ENCODE results near the gene IQSEC3. TPM values are rescaled to one million over a fixed set of nuclear protein-coding genes. Genes with fewer than 3 reads are reported as not detected.
"Not testable (repeated sequence)": the region's sequence is repeated elsewhere in the genome, so short reads cannot be mapped to it uniquely, and the experiment has no call there.

IQSEC3 gene
- total RNA-seq, 1 experiment from 2014 or later: not detected

DNA sequence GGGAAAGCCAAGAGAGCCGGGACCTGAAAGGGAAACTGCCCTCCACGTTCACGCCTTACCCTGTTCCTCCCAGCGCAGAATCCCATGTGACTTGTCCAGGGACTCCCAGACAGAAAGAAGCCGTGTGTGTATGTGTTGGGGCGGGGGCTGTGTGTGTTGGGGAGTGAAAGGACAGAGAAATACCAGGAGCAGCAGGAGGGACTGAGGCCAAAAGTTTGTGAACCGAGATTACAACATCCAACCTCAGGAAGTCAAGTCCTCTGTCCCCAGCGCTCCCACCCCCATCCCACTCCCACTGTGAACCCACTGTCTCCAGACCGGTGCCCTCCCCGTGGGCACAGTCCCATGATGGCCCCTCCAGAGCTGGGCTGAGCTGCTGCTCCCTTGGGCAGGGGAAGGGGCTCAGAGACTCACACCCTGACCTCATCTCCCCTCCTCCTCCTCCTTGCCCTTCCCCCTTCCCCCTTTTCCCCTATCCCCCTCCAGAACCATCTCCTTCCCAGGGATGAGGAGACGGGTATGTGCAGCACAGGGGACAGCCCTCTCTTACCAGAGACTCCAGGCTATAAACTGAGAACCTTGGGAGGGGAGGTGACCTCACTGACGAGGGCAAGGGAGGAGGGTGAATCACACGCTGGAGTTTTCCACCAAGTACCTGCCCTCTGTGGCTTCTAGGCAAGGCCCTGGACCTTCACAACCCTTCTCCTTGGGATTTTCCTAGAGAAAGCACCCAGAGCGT is 147.6 kb downstream of the IQSEC3 start, which contains the start of gene SLC6A12:
Gene SLC6A12 (minus strand): TSS at position 155 of the 739 bp plus-strand sequence. CDS start 4,171 bp downstream, outside the sequence.
- ChIA-PET POLR2A (no interaction called here), CTCF (no interaction called here)
- TF ChIP-seq POLR2AphosphoS5 (IDR thresholded peaks at IDR 0.05; ENCODE audit: low read depth, low read length) (no peak), TCF7L2 (IDR thresholded peaks at IDR 0.05; ENCODE audit: low read depth, low read length) (no peak), SIN3A (IDR thresholded peaks at IDR 0.05; ENCODE audit: borderline replicate concordance, insufficient read depth, low read depth, low read length) (no peak)
- TF ChIP-seq, protein P1, sequence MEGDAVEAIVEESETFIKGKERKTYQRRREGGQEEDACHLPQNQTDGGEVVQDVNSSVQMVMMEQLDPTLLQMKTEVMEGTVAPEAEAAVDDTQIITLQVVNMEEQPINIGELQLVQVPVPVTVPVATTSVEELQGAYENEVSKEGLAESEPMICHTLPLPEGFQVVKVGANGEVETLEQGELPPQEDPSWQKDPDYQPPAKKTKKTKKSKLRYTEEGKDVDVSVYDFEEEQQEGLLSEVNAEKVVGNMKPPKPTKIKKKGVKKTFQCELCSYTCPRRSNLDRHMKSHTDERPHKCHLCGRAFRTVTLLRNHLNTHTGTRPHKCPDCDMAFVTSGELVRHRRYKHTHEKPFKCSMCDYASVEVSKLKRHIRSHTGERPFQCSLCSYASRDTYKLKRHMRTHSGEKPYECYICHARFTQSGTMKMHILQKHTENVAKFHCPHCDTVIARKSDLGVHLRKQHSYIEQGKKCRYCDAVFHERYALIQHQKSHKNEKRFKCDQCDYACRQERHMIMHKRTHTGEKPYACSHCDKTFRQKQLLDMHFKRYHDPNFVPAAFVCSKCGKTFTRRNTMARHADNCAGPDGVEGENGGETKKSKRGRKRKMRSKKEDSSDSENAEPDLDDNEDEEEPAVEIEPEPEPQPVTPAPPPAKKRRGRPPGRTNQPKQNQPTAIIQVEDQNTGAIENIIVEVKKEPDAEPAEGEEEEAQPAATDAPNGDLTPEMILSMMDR (IDR thresholded peaks at IDR 0.05): no peak
- TF ChIP-seq, protein P2, sequence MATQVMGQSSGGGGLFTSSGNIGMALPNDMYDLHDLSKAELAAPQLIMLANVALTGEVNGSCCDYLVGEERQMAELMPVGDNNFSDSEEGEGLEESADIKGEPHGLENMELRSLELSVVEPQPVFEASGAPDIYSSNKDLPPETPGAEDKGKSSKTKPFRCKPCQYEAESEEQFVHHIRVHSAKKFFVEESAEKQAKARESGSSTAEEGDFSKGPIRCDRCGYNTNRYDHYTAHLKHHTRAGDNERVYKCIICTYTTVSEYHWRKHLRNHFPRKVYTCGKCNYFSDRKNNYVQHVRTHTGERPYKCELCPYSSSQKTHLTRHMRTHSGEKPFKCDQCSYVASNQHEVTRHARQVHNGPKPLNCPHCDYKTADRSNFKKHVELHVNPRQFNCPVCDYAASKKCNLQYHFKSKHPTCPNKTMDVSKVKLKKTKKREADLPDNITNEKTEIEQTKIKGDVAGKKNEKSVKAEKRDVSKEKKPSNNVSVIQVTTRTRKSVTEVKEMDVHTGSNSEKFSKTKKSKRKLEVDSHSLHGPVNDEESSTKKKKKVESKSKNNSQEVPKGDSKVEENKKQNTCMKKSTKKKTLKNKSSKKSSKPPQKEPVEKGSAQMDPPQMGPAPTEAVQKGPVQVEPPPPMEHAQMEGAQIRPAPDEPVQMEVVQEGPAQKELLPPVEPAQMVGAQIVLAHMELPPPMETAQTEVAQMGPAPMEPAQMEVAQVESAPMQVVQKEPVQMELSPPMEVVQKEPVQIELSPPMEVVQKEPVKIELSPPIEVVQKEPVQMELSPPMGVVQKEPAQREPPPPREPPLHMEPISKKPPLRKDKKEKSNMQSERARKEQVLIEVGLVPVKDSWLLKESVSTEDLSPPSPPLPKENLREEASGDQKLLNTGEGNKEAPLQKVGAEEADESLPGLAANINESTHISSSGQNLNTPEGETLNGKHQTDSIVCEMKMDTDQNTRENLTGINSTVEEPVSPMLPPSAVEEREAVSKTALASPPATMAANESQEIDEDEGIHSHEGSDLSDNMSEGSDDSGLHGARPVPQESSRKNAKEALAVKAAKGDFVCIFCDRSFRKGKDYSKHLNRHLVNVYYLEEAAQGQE (IDR thresholded peaks at IDR 0.05; ENCODE audit: insufficient read depth in 1 of 2, low read depth in 2 of 2, low read length in 1 of 2): no peak
- Histone ChIP-seq H3K27ac (ENCODE audit: low read length) (no peak within 1 kb of the TSS), H3K4me1 (ENCODE audit: control insufficient read depth, insufficient read depth, low read length) (peaks cover 7% of the 10 kb centered on the region), H3K36me3 (ENCODE audit: control insufficient read depth, insufficient read depth, low read length) (no peaks in the 10 kb centered on the region), H3K9me3 (ENCODE audit: control insufficient read depth, insufficient read depth, low read depth, low read length) (no peaks in the 10 kb centered on the region), H3K4me3 (ENCODE audit: low read depth in 2 of 2, low read length in 2 of 2) (no peak within 1 kb of the TSS), H3K27me3 (ENCODE audit: control insufficient read depth, insufficient read depth, low read length) (no peaks in the 10 kb centered on the region)
- BruUV-seq (replicated peaks): no TSS peak
- DNase-seq (ENCODE audit: low read depth, low spot score) (no peak), ATAC-seq (no peak)
- in situ Hi-C loops (cut with HindIII; ENCODE audit: low pct_unique_long_range_greater_than_20kb, low sequenced_read_pairs): no loop called here
- intact Hi-C loops (cut with micrococcal nuclease; ENCODE audit: unreplicated experiment): no loop called here

DNA sequence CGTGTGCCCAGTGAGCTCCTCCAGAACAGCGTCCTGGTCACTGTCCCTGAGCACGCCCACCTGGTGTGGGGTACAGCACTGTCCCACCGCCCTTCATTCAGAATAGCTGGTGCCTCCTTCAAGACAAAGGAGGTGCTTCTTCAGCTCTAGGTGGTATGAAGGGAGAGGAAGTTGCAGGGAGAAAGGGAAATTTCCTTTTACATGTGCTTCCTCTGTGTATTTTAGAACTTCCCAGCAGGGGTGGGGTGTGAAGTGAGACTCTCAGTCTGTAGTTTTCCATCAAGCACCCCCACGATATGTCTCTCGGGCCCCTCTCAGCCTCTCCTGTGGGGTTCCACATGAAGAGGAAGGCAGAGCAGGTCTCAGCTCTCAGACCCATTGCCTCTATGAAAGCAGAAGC is 148.5 kb downstream of the IQSEC3 start:
- no peaks in the 10 kb centered on the region for H3K36me3 ChIP-seq (ENCODE audit: control insufficient read depth, insufficient read depth, low read length)
- ChIA-PET POLR2A (no interaction called here), CTCF (no interaction called here)
- H3K27me3 ChIP-seq (ENCODE audit: control insufficient read depth, insufficient read depth, low read length): no peaks in the 10 kb centered on the region
- peaks cover 7% of the 10 kb centered on the region for H3K4me1 ChIP-seq (ENCODE audit: control insufficient read depth, insufficient read depth, low read length)
- TF ChIP-seq, protein P1 (IDR thresholded peaks at IDR 0.05): no peak
- TF ChIP-seq POLR2AphosphoS5 (IDR thresholded peaks at IDR 0.05; ENCODE audit: low read depth, low read length) (no peak), SIN3A (IDR thresholded peaks at IDR 0.05; ENCODE audit: borderline replicate concordance, insufficient read depth, low read depth, low read length) (no peak), TCF7L2 (IDR thresholded peaks at IDR 0.05; ENCODE audit: low read depth, low read length) (no peak)
- TF ChIP-seq, protein P2 (IDR thresholded peaks at IDR 0.05; ENCODE audit: insufficient read depth in 1 of 2, low read depth in 2 of 2, low read length in 1 of 2): no peak
- intact Hi-C loops (cut with micrococcal nuclease; ENCODE audit: unreplicated experiment) (no loop called here), in situ Hi-C loops (cut with HindIII; ENCODE audit: low pct_unique_long_range_greater_than_20kb, low sequenced_read_pairs) (no loop called here)
- no peak overlapping the region for H3K27ac ChIP-seq (ENCODE audit: low read length)
- DNase-seq (ENCODE audit: low read depth, low spot score) (no peak), ATAC-seq (no peak)
- no TSS peak for BruUV-seq (replicated peaks)
- no peaks in the 10 kb centered on the region for H3K9me3 ChIP-seq (ENCODE audit: control insufficient read depth, insufficient read depth, low read depth, low read length)
- no peak overlapping the region for H3K4me3 ChIP-seq (ENCODE audit: low read depth in 2 of 2, low read length in 2 of 2)

DNA sequence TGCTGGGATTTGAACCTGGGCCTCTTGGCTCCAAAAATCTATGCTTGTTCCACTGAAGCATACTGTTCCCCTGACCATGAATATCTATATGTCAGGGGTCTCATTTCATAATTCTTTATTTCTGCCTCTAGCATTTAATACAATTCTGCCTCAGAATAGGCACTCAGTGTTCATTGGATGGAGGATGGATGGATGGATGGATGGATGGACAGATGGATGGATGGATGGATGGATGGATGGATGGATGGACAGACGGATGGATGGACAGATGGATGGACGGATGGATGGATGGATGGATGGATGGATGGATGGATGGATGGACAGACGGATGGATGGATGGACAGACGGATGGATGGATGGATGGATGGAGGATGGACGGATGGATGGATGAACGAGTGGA is 150.5 kb downstream of the IQSEC3 start:
- H3K4me3 ChIP-seq (ENCODE audit: low read depth in 2 of 2, low read length in 2 of 2); in situ Hi-C loops (cut with HindIII; ENCODE audit: low pct_unique_long_range_greater_than_20kb, low sequenced_read_pairs); H3K27ac ChIP-seq (ENCODE audit: low read length); CTCF ChIA-PET; H3K27me3 ChIP-seq (ENCODE audit: control insufficient read depth, insufficient read depth, low read length); intact Hi-C loops (cut with micrococcal nuclease; ENCODE audit: unreplicated experiment); H3K36me3 ChIP-seq (ENCODE audit: control insufficient read depth, insufficient read depth, low read length); H3K9me3 ChIP-seq (ENCODE audit: control insufficient read depth, insufficient read depth, low read depth, low read length); BruUV-seq (replicated peaks); ATAC-seq; H3K4me1 ChIP-seq (ENCODE audit: control insufficient read depth, insufficient read depth, low read length); POLR2A ChIA-PET; DNase-seq (ENCODE audit: low read depth, low spot score): not testable (repeated sequence)
